ENCODE results near the gene NHLRC2. TPM values are rescaled to one million over a fixed set of nuclear protein-coding genes. Genes with fewer than 3 reads are reported as not detected.

The NHLRC2 gene
- total RNA-seq, 1 experiment from 2014 or later = 56.3 TPM

- no peaks in the 10 kb centered on the region for H3K9me3 ChIP-seq (ENCODE audit: control insufficient read depth in 1 of 2, insufficient read depth in 1 of 2, low read depth in 1 of 2, low read length in 2 of 2)
- H3K79me2 ChIP-seq (ENCODE audit: insufficient read depth, low read length) = no peaks in the 10 kb centered on the region
- no peaks in the 10 kb centered on the region for H3K4me1 ChIP-seq (ENCODE audit: control insufficient read depth in 1 of 2, insufficient read depth in 2 of 2, low read length in 2 of 2)
- ChIA-PET RAD21 (ENCODE audit: low non-redundant PET in 1 of 2, low total read pairs in 2 of 2, uncharacterized antibody in 2 of 2, unreplicated experiment in 2 of 2) (no interaction called here), CTCF (no interaction called here), POLR2A (no interaction called here)
- no peak overlapping the region for H3K27ac ChIP-seq (ENCODE audit: low read depth, low read length)
- H3K4me3 ChIP-seq (replicated peaks in 1 of 2; ENCODE audit: low read depth in 1 of 2, low read length in 2 of 2) = no peak overlapping the region
- BruUV-seq (replicated peaks) = no TSS peak
- TF ChIP-seq EZH2phosphoT487 (IDR thresholded peaks at IDR 0.05; ENCODE audit: borderline replicate concordance) (no peak), CBX3 (IDR thresholded peaks at IDR 0.05; ENCODE audit: low read depth) (no peak), POLR2AphosphoS5 (IDR thresholded peaks at IDR 0.05; ENCODE audit: low read depth, low read length) (no peak), FOSL1 (IDR thresholded peaks at IDR 0.05; ENCODE audit: low read depth) (no peak), EZH2 (IDR thresholded peaks at IDR 0.05) (no peak), TCF7L2 (IDR thresholded peaks at IDR 0.05; ENCODE audit: borderline replicate concordance, extremely low read depth, insufficient read depth, insufficient read length) (no peak), SP1 (IDR thresholded peaks at IDR 0.05; ENCODE audit: low read depth) (no peak), ZNF274 (IDR thresholded peaks at IDR 0.05; ENCODE audit: low read depth, low read length) (no peak), ZBTB33 (IDR thresholded peaks at IDR 0.05; ENCODE audit: extremely low read depth, insufficient replicate concordance, low read length) (no peak), CEBPB (IDR thresholded peaks at IDR 0.05; ENCODE audit: low read depth) (no peak), POLR2A (IDR thresholded peaks at IDR 0.05; ENCODE audit: borderline replicate concordance, extremely low read depth, insufficient read depth, insufficient read length) (no peak), JUND (IDR thresholded peaks at IDR 0.05) (no peak), ZFX (IDR thresholded peaks at IDR 0.05) (no peak), SIN3A (IDR thresholded peaks at IDR 0.05; ENCODE audit: low read depth) (no peak), RAD21 (IDR thresholded peaks at IDR 0.05; ENCODE audit: low read depth) (no peak)
- intact Hi-C loops (cut with micrococcal nuclease) = no loop called here
- no peak overlapping the region for H2AFZ ChIP-seq (ENCODE audit: low read depth, low read length, poor library complexity, severe bottlenecking)
- H3K9me2 ChIP-seq (ENCODE audit: insufficient read depth) = no peaks in the 10 kb centered on the region
- H3K4me2 ChIP-seq (ENCODE audit: low read length) = no peak overlapping the region
- no peaks in the 10 kb centered on the region for H3K27me3 ChIP-seq (ENCODE audit: insufficient read depth, low read length)
- H3K9ac ChIP-seq (ENCODE audit: low read length) = no peak overlapping the region
- H4K20me1 ChIP-seq (ENCODE audit: insufficient read depth) = no peaks in the 10 kb centered on the region
- no peaks in the 10 kb centered on the region for H3K36me3 ChIP-seq (ENCODE audit: control insufficient read depth in 1 of 2, insufficient read depth in 2 of 2, low read length in 2 of 2)
- DNase-seq (ENCODE audit: low read depth, low spot score) = no peak
- ATAC-seq = no peak
Observed at GRCh38 chr10:113937756-113938155, 83.3 kb downstream of the NHLRC2 start.

Data from HCT116 (cell line).